ENCODE results near the gene ZMIZ1. TPM values are rescaled to one million over a fixed set of nuclear protein-coding genes. Genes with fewer than 3 reads are reported as not detected.
A peak's percentile ranks its signal among the peaks of the same experiment; 100 is the strongest.

The ZMIZ1 gene
- polyA plus RNA-seq, 3 donors from 2014 or later, result 1.2 to 9.5 (median 1.8) TPM

- Mint-ChIP-seq H3K9me3 (no peaks in the 10 kb centered on the region), H3K4me3 (no peak overlapping the region), H3K27ac (no peak overlapping the region), H3K27me3 (ENCODE audit: low read depth in 3 of 3) (peaks cover 0 to 5% (median 0%) of the 10 kb centered on the region in 3 donors), H3K4me1 (peaks cover 0 to 6% of the 10 kb centered on the region in 2 donors), H3K36me3 (peaks cover 3 to 4% (median 4%) of the 10 kb centered on the region in 3 donors)
- no peak for DNase-seq
Measured at GRCh38 chr10:79223091-79224048, 154.6 kb downstream of the ZMIZ1 start.

- Mint-ChIP-seq H3K27ac (peak overlapping the region in 1 of 6 donors; percentile 87), H3K4me3 (no peak overlapping the region), H3K36me3 (peaks cover 3 to 4% (median 4%) of the 10 kb centered on the region in 3 donors), H3K9me3 (no peaks in the 10 kb centered on the region), H3K27me3 (ENCODE audit: low read depth in 3 of 3) (peaks cover 0 to 5% (median 0%) of the 10 kb centered on the region in 3 donors), H3K4me1 (peaks cover 0 to 6% of the 10 kb centered on the region in 2 donors)
- no peak for DNase-seq
Measured at GRCh38 chr10:79224263-79224949, 155.6 kb downstream of the ZMIZ1 start.

- no peak for DNase-seq
- Mint-ChIP-seq H3K27me3 (ENCODE audit: low read depth in 3 of 3) (peaks cover 0 to 5% (median 0%) of the 10 kb centered on the region in 3 donors), H3K36me3 (peaks cover 3 to 4% (median 4%) of the 10 kb centered on the region in 3 donors), H3K4me1 (peaks cover 0 to 6% of the 10 kb centered on the region in 2 donors), H3K27ac (no peak overlapping the region), H3K4me3 (no peak overlapping the region), H3K9me3 (no peaks in the 10 kb centered on the region)
Measured at GRCh38 chr10:79224992-79225391, 156.2 kb downstream of the ZMIZ1 start.

- no peaks in the 10 kb centered on the region for H3K9me3 Mint-ChIP-seq
- no peak for DNase-seq
- H3K4me1 Mint-ChIP-seq, result peaks cover 0 to 6% of the 10 kb centered on the region in 2 donors
- peaks cover 0 to 2% (median 0%) of the 10 kb centered on the region in 3 donors for H3K27me3 Mint-ChIP-seq (ENCODE audit: low read depth in 3 of 3)
- peaks cover 0 to 4% (median 3%) of the 10 kb centered on the region in 3 donors for H3K36me3 Mint-ChIP-seq
- no peak overlapping the region for H3K27ac Mint-ChIP-seq
- no peak overlapping the region for H3K4me3 Mint-ChIP-seq
Measured at GRCh38 chr10:79226391-79227245, 157.9 kb downstream of the ZMIZ1 start.

GRCh38 chr10:79229071-79229541 is 160.3 kb downstream of the ZMIZ1 start:
- no peak overlapping the region for H3K27ac Mint-ChIP-seq
- no peak for DNase-seq
- H3K36me3 Mint-ChIP-seq, result peaks cover 0 to 4% (median 3%) of the 10 kb centered on the region in 3 donors

GRCh38 chr10:79229830-79230327 is 161.1 kb downstream of the ZMIZ1 start:
- H3K4me3 Mint-ChIP-seq, result no peak overlapping the region
- H3K9me3 Mint-ChIP-seq, result no peaks in the 10 kb centered on the region
- no peak overlapping the region for H3K27ac Mint-ChIP-seq
- H3K4me1 Mint-ChIP-seq, result peaks cover 0 to 6% of the 10 kb centered on the region in 2 donors
- DNase-seq, result no peak
- H3K27me3 Mint-ChIP-seq (ENCODE audit: low read depth in 3 of 3), result peaks cover 0 to 2% (median 0%) of the 10 kb centered on the region in 3 donors
- H3K36me3 Mint-ChIP-seq, result peaks cover 0 to 4% (median 3%) of the 10 kb centered on the region in 3 donors

More at GRCh38 chr10:79229071-79229541, 160.3 kb downstream of the ZMIZ1 start:
- peaks cover 0 to 6% of the 10 kb centered on the region in 2 donors for H3K4me1 Mint-ChIP-seq
- H3K4me3 Mint-ChIP-seq, result no peak overlapping the region
- H3K9me3 Mint-ChIP-seq, result no peaks in the 10 kb centered on the region
- peaks cover 0 to 2% (median 0%) of the 10 kb centered on the region in 3 donors for H3K27me3 Mint-ChIP-seq (ENCODE audit: low read depth in 3 of 3)

- H3K27ac Mint-ChIP-seq, result no peak overlapping the region
- no peak for DNase-seq
- H3K9me3 Mint-ChIP-seq, result no peaks in the 10 kb centered on the region
- H3K27me3 Mint-ChIP-seq (ENCODE audit: low read depth in 3 of 3), result peaks cover 0 to 2% (median 0%) of the 10 kb centered on the region in 3 donors
- H3K4me1 Mint-ChIP-seq, result peaks cover 0 to 9% of the 10 kb centered on the region in 2 donors
- no peak overlapping the region for H3K4me3 Mint-ChIP-seq
- peaks cover 0 to 4% (median 3%) of the 10 kb centered on the region in 3 donors for H3K36me3 Mint-ChIP-seq
Measured at GRCh38 chr10:79230328-79230830, 161.6 kb downstream of the ZMIZ1 start.

- H3K9me3 Mint-ChIP-seq, result no peaks in the 10 kb centered on the region
- peaks cover 0 to 2% (median 0%) of the 10 kb centered on the region in 3 donors for H3K27me3 Mint-ChIP-seq (ENCODE audit: low read depth in 3 of 3)
- H3K4me3 Mint-ChIP-seq, result no peak overlapping the region
- DNase-seq, result no peak
- H3K4me1 Mint-ChIP-seq, result peaks cover 0 to 13% of the 10 kb centered on the region in 2 donors
- peaks cover 0 to 4% (median 3%) of the 10 kb centered on the region in 3 donors for H3K36me3 Mint-ChIP-seq
- H3K27ac Mint-ChIP-seq, result no peak overlapping the region
Measured at GRCh38 chr10:79230850-79231249, 162.1 kb downstream of the ZMIZ1 start.

- peak overlapping the region in 1 of 6 donors; percentile 12 for H3K27ac Mint-ChIP-seq
- H3K27me3 Mint-ChIP-seq (ENCODE audit: low read depth in 3 of 3), result peaks cover 0 to 2% (median 0%) of the 10 kb centered on the region in 3 donors
- no peaks in the 10 kb centered on the region for H3K9me3 Mint-ChIP-seq
- no peak overlapping the region for H3K4me3 Mint-ChIP-seq
- no peak for DNase-seq
- H3K4me1 Mint-ChIP-seq, result peaks cover 0 to 17% of the 10 kb centered on the region in 2 donors
- H3K36me3 Mint-ChIP-seq, result peaks cover 0 to 4% (median 3%) of the 10 kb centered on the region in 3 donors
Measured at GRCh38 chr10:79231908-79232307, 163.1 kb downstream of the ZMIZ1 start.

- no peak overlapping the region for H3K4me3 Mint-ChIP-seq
- DNase-seq, result no peak
- no peaks in the 10 kb centered on the region for H3K9me3 Mint-ChIP-seq
- peaks cover 0 to 25% of the 10 kb centered on the region in 2 donors for H3K4me1 Mint-ChIP-seq
- H3K27me3 Mint-ChIP-seq (ENCODE audit: low read depth in 3 of 3), result peaks cover 0 to 2% (median 0%) of the 10 kb centered on the region in 3 donors
- H3K36me3 Mint-ChIP-seq, result peaks cover 0 to 4% (median 1%) of the 10 kb centered on the region in 3 donors
- H3K27ac Mint-ChIP-seq, result no peak overlapping the region
Measured at GRCh38 chr10:79232864-79233263, 164.1 kb downstream of the ZMIZ1 start.

- H3K9me3 Mint-ChIP-seq, result no peaks in the 10 kb centered on the region
- no peak for DNase-seq
- H3K36me3 Mint-ChIP-seq, result peaks cover 0 to 4% (median 0%) of the 10 kb centered on the region in 3 donors
- no peak overlapping the region for H3K4me3 Mint-ChIP-seq
- H3K27ac Mint-ChIP-seq, result no peak overlapping the region
- H3K4me1 Mint-ChIP-seq, result peaks cover 0 to 25% of the 10 kb centered on the region in 2 donors
- H3K27me3 Mint-ChIP-seq (ENCODE audit: low read depth in 3 of 3), result peaks cover 0 to 3% (median 0%) of the 10 kb centered on the region in 3 donors
Measured at GRCh38 chr10:79234391-79235315, 165.9 kb downstream of the ZMIZ1 start.

Measured in immature natural killer cell (primary cell).